ENCODE measurements around the gene TBC1D9B. TPM values are rescaled to one million over a fixed set of nuclear protein-coding genes. Genes with fewer than 3 reads are reported as not detected.

The TBC1D9B gene
- total and polyA plus RNA-seq, 11 donors = 29.3 to 68.9 (median 43.1) TPM

DNA sequence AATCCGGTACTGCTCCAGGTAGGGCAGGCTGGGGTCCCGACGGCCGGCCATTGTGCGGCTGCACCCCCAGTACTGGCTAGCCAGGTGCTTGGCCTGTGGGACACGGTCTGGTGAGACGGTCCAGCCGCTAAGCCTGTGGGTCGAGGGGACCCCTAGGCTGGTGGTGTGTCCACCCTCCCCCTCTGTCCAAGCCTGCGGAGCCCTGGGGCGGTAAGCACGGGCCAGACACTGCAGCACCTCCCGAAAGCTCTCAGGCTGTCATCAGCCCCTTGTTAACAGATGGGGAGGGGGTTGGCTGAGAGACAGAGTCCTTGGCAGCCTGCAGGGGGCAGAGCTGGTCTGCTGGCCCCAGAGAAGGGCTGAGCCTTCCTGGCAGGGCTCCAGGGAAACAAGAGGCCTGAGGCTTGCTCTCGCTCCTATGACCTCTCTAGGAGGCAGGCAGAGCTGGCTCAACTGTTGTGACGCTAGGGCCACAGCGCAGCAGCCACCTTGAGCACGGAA, 37.2 kb downstream of the TBC1D9B start:
- peak in 4 of 5 donors; percentile 34 to 89 (median 76) for DNase-seq

DNA sequence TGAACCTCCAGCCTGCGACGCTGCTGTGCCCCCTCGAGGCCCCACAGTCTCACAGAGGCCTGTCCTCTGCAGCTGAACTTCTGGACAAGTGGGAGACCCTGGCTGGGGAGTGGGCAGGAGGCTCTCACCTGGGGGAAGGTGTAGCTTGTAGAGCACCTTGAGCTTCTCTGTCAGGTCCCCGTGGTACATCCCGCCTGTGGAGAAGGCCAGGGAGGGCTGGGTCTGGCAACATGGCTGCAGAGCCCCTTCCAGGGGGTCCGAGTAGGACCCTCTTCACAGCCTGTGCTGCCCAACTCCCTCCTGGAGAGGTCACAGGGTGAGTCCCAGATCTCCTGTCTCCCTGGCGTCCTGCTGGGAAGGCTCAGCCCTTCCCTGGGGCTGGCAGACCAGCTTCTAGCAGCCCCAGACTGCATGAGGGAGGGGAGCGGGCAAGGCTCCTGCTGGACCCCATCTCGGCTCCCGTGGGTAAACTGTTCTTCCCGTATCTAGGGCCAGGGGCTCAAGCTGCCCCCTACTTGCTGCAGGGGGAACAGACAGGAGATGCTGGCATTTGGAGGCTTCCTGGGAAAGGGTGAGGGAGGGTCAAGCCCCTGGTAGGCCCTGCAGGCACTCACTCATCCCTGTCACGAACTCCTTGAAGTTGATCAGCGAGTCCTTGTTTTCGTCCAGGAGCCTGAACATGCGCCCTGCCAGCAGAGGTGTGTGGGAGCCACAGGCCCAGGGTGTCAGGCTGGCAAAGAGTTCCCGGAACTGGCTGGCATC, 37.9 kb downstream of the TBC1D9B start:
- Histone ChIP-seq H3K27me3 (no peaks in the 10 kb centered on the region), H3K4me3 (no peak overlapping the region), H3K4me1 (peaks cover 0 to 15% (median 1%) of the 10 kb centered on the region in 12 donors), H3K36me3 (peaks cover 0 to 92% (median 56%) of the 10 kb centered on the region in 9 donors), H3K27ac (peak overlapping the region in 6 of 12 donors; percentile 18 to 74 (median 42)), H3K9me3 (no peaks in the 10 kb centered on the region)
- TF ChIP-seq, protein P1, sequence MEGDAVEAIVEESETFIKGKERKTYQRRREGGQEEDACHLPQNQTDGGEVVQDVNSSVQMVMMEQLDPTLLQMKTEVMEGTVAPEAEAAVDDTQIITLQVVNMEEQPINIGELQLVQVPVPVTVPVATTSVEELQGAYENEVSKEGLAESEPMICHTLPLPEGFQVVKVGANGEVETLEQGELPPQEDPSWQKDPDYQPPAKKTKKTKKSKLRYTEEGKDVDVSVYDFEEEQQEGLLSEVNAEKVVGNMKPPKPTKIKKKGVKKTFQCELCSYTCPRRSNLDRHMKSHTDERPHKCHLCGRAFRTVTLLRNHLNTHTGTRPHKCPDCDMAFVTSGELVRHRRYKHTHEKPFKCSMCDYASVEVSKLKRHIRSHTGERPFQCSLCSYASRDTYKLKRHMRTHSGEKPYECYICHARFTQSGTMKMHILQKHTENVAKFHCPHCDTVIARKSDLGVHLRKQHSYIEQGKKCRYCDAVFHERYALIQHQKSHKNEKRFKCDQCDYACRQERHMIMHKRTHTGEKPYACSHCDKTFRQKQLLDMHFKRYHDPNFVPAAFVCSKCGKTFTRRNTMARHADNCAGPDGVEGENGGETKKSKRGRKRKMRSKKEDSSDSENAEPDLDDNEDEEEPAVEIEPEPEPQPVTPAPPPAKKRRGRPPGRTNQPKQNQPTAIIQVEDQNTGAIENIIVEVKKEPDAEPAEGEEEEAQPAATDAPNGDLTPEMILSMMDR (IDR thresholded peaks at IDR 0.05) = peak in 1 of 12 donors; percentile 4
- no peak for TF ChIP-seq POLR2A (IDR thresholded peaks at IDR 0.05)
- ATAC-seq = peak in 1 of 4 donors; percentile 38
- 76 to 88% (median 84%) methylated on average over 9 to 16 of the region's 16 CpGs for WGBS, 4 donors
- DNase-seq = no peak
- intact Hi-C loops (cut with DNase I) = loop anchor here in 3 of 10 donors (1.0 to 5.0 kb wide), 2 partner anchors 37 to 38 kb away; partner anchors contain the start of gene TBC1D9B (in 2 of the 3)

More for the DNA sequence above, 37.2 kb downstream of the TBC1D9B start:
- H3K4me1 ChIP-seq = peaks cover 0 to 15% (median 1%) of the 10 kb centered on the region in 12 donors
- TF ChIP-seq, protein P1 (IDR thresholded peaks at IDR 0.05) = peak in 9 of 12 donors; percentile 13 to 69 (median 46)
- TF ChIP-seq POLR2A (IDR thresholded peaks at IDR 0.05) = no peak
- H3K27me3 ChIP-seq = no peaks in the 10 kb centered on the region
- H3K9me3 ChIP-seq = no peaks in the 10 kb centered on the region
- H3K36me3 ChIP-seq = peaks cover 0 to 92% (median 57%) of the 10 kb centered on the region in 9 donors
- intact Hi-C loops (cut with DNase I) = loop anchor here in 2 of 10 donors (1.0 to 5.0 kb wide), 2 partner anchors 37 to 38 kb away; partner anchors contain the start of gene TBC1D9B (in 1 of the 2)
- H3K4me3 ChIP-seq = no peak overlapping the region
- ATAC-seq = peak; percentile 27 to 80 (median 67)
- WGBS, 4 donors = 25 to 57% (median 50%) methylated on average over 4 to 17 of the region's 17 CpGs
- H3K27ac ChIP-seq = peak overlapping the region in 6 of 12 donors; percentile 18 to 74 (median 39)

DNA sequence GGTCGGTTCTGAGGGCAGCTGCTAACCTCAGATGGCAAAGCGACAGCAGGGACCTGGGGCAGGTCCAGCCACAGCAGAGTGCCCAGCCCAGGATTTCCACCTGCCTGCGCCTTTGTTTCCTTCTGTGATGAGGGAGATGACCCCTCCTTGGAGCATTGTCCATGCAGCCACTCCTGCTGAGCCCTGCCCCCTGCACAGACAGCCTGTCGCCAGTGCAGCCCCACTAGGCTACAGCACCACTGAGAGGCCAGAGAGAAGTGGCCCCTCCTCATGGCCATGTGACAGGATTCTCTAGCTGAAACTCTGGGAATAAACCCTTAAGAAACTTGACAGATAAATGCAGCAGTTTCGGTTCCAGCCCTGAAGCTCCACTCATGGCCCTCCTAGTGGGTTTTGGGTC, 38.6 kb downstream of the TBC1D9B start:
- peaks cover 0 to 15% (median 1%) of the 10 kb centered on the region in 12 donors for H3K4me1 ChIP-seq
- TF ChIP-seq, protein P1 (IDR thresholded peaks at IDR 0.05) = no peak
- no peak for TF ChIP-seq POLR2A (IDR thresholded peaks at IDR 0.05)
- peak overlapping the region in 3 of 12 donors; percentile 18 to 74 (median 41) for H3K27ac ChIP-seq
- peak in 1 of 4 donors; percentile 39 for ATAC-seq
- H3K27me3 ChIP-seq = no peaks in the 10 kb centered on the region
- intact Hi-C loops (cut with DNase I) = loop anchor here in 1 of 10 donors (5.0 kb wide), 1 partner anchor 38 kb away; the partner anchor contains the start of gene TBC1D9B
- no peak overlapping the region for H3K4me3 ChIP-seq
- peak in 1 of 5 donors; percentile 60 for DNase-seq
- H3K9me3 ChIP-seq = no peaks in the 10 kb centered on the region
- peaks cover 0 to 91% (median 56%) of the 10 kb centered on the region in 9 donors for H3K36me3 ChIP-seq
- WGBS, 4 donors = 77 to 81% (median 78%) methylated on average over 4 to 5 of the region's 5 CpGs

DNA sequence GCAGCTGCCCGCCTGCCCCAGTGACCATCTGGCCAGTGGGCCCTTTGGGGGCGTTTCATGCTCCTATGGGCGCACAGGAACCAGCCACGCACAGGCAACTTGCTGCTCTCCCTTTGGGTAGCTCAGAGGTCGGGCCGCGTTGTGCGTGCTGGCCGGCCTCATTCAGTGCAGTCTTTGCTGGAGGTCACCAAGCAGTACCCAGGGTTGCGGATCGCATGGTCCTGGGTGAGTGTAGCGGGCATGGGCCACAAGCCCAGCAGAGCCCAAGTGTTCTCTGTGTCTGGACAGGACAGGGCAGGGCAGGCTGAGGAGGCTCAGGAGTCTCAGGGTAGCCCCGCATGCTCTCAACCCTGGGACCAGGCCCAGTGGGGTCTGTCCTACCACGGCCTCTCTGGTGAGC, 39.2 kb downstream of the TBC1D9B start:
- Histone ChIP-seq H3K4me3 (no peak overlapping the region), H3K27ac (peak overlapping the region in 4 of 12 donors; percentile 34 to 74 (median 38)), H3K36me3 (peaks cover 0 to 91% (median 56%) of the 10 kb centered on the region in 9 donors), H3K4me1 (peaks cover 0 to 15% (median 1%) of the 10 kb centered on the region in 12 donors), H3K9me3 (no peaks in the 10 kb centered on the region), H3K27me3 (no peaks in the 10 kb centered on the region)
- ATAC-seq = no peak
- no peak for TF ChIP-seq POLR2A (IDR thresholded peaks at IDR 0.05)
- TF ChIP-seq, protein P1 (IDR thresholded peaks at IDR 0.05) = no peak
- no peak for DNase-seq
- WGBS, 4 donors = 94 to 99% (median 98%) methylated on average over 12 to 14 of the region's 14 CpGs
- intact Hi-C loops (cut with DNase I) = loop anchor here in 1 of 10 donors (5.0 kb wide), 1 partner anchor 39 kb away; the partner anchor contains the start of gene TBC1D9B

Data from heart left ventricle (tissue), 16 donors.